Astrocyte (in vitro differentiated cells and primary cell): ENCODE data around the gene RBM44. TPM values are rescaled to one million over a fixed set of nuclear protein-coding genes. Genes with fewer than 3 reads are reported as not detected.

Source experiments
- DNase-seq: peaks from one replicate; pipeline ENCODE4 v3.0.0-alpha.2; 2010; ENCODE audit warnings: low read depth
- FAIRE-seq: peaks from 2 replicates; lab custom pipeline; 2011; peaks lifted over from hg19 to GRCh38; lab: Jason Lieb, UNC
- H2AFZ ChIP-seq: 2 replicates; pipeline ENCODE4 v1.6.0; 2012; ENCODE audit warnings: low read depth, low read length, inconsistent platforms
- H3K27ac ChIP-seq: 2 replicates; pipeline ENCODE4 v1.5.1; 2011; ENCODE audit warnings: low read depth, low read length, inconsistent platforms
- H3K27me3 ChIP-seq: 2 replicates; pipeline ENCODE4 v1.6.0; 2011; ENCODE audit warnings: low read length, inconsistent platforms; ENCODE audit not compliant: insufficient read depth
- H3K36me3 ChIP-seq: 2 replicates; pipeline ENCODE4 v1.5.1; 2011; ENCODE audit warnings: low read length, inconsistent platforms; ENCODE audit not compliant: insufficient read depth
- H3K4me1 ChIP-seq: 2 replicates; pipeline ENCODE4 v1.5.1; 2011; ENCODE audit warnings: low read length, inconsistent platforms; ENCODE audit not compliant: insufficient read depth
- H3K4me2 ChIP-seq: 2 replicates; pipeline ENCODE4 v1.6.0; 2012; ENCODE audit warnings: low read length, inconsistent platforms
- H3K4me3 ChIP-seq: 2 replicates; pipeline ENCODE4 v1.5.1; 2011; ENCODE audit warnings: low read depth, mild to moderate bottlenecking, low read length, inconsistent platforms; ENCODE audit not compliant: insufficient read depth
- H3K79me2 ChIP-seq: 2 replicates; pipeline ENCODE4 v1.6.0; 2012; ENCODE audit warnings: mild to moderate bottlenecking, low read length, inconsistent platforms; ENCODE audit not compliant: insufficient read depth
- H3K9ac ChIP-seq: 2 replicates; pipeline ENCODE4 v1.6.0; 2012; ENCODE audit warnings: mild to moderate bottlenecking, low read length, inconsistent platforms
- H3K9me3 ChIP-seq: 2 replicates; pipeline ENCODE4 v1.5.1; 2012; ENCODE audit warnings: low read depth, mild to moderate bottlenecking, low read length, inconsistent platforms; ENCODE audit not compliant: insufficient read depth
- H4K20me1 ChIP-seq: 2 replicates; pipeline ENCODE4 v1.6.0; 2012; ENCODE audit warnings: low read length, inconsistent platforms; ENCODE audit not compliant: insufficient read depth
- H3K27ac Mint-ChIP-seq: one replicate; pipeline ENCODE4 v1.8.0; 2021; ENCODE audit warnings: mild to moderate bottlenecking, mixed read lengths; ENCODE audit not compliant: unreplicated experiment
- H3K27me3 Mint-ChIP-seq: one replicate; pipeline ENCODE4 v1.8.0; 2021; ENCODE audit warnings: low read depth, mixed read lengths; ENCODE audit not compliant: unreplicated experiment
- H3K36me3 Mint-ChIP-seq: one replicate; pipeline ENCODE4 v1.8.0; 2021; ENCODE audit warnings: low read depth, mixed read lengths; ENCODE audit not compliant: unreplicated experiment
- H3K4me1 Mint-ChIP-seq: one replicate; pipeline ENCODE4 v1.8.0; 2021; ENCODE audit warnings: low read depth, mixed read lengths; ENCODE audit not compliant: unreplicated experiment
- H3K4me3 Mint-ChIP-seq: one replicate; pipeline ENCODE4 v1.8.0; 2021; ENCODE audit warnings: mild to moderate bottlenecking, moderate library complexity, mixed read lengths; ENCODE audit not compliant: unreplicated experiment
- H3K9me3 Mint-ChIP-seq: one replicate; pipeline ENCODE4 v1.8.0; 2021; ENCODE audit warnings: mild to moderate bottlenecking, mixed read lengths; ENCODE audit not compliant: unreplicated experiment
- EZH2 ChIP-seq: IDR thresholded peaks from 2 replicates; pipeline ENCODE4 v1.6.1; 2012; ENCODE audit warnings: mild to moderate bottlenecking, low read length, inconsistent platforms; ENCODE audit not compliant: insufficient read depth
- total RNA-seq: library from RNA; stranded (reverse); gene quantifications from 2 replicates; pipeline ENCODE4 v1.2.1, GENCODE V29; 2021
- TF ChIP-seq, protein P1 (sequence below): IDR thresholded peaks from 2 replicates; pipeline ENCODE4 v1.5.1; 2011; ENCODE audit warnings: low read depth, mild to moderate bottlenecking, inconsistent platforms, low read length, moderate library complexity; ENCODE audit not compliant: insufficient read depth

Gene RBM44
- total RNA-seq, 1 donor from 2014 or later, result 0.32 TPM

DNA sequence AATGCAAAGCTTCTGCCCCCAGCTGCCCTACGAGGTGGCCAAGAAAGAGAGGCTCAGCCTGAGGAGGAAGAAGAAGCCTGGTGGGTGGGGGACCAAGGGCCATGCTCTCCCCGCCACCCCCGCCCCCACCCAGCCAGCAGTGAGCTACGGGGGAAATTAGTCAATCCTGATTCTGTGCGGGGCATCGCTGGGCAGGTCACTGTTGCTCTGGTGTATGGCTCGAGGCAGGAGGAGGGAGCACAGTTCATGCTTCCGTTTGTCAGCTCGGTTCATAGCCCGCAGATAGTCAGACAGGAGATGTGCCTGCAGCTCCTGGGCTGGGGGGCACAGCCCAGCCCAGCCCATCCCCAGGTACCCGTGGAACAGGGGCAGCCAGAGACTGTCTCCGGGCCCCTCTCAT is 78.0 kb downstream of the RBM44 start:
- peaks cover 1% of the 10 kb centered on the region for H3K27me3 Mint-ChIP-seq
- FAIRE-seq, result no peak
- H3K4me2 ChIP-seq, result no peak overlapping the region
- H3K36me3 Mint-ChIP-seq, result peaks cover 9% of the 10 kb centered on the region
- H3K9ac ChIP-seq, result no peak overlapping the region
- no peak overlapping the region for H2AFZ ChIP-seq
- H3K27ac ChIP-seq, result no peak overlapping the region
- no peaks in the 10 kb centered on the region for H3K27me3 ChIP-seq
- H3K79me2 ChIP-seq, result no peaks in the 10 kb centered on the region
- TF ChIP-seq, protein P1, sequence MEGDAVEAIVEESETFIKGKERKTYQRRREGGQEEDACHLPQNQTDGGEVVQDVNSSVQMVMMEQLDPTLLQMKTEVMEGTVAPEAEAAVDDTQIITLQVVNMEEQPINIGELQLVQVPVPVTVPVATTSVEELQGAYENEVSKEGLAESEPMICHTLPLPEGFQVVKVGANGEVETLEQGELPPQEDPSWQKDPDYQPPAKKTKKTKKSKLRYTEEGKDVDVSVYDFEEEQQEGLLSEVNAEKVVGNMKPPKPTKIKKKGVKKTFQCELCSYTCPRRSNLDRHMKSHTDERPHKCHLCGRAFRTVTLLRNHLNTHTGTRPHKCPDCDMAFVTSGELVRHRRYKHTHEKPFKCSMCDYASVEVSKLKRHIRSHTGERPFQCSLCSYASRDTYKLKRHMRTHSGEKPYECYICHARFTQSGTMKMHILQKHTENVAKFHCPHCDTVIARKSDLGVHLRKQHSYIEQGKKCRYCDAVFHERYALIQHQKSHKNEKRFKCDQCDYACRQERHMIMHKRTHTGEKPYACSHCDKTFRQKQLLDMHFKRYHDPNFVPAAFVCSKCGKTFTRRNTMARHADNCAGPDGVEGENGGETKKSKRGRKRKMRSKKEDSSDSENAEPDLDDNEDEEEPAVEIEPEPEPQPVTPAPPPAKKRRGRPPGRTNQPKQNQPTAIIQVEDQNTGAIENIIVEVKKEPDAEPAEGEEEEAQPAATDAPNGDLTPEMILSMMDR, result no peak
- TF ChIP-seq EZH2, result no peak
- peaks cover 14% of the 10 kb centered on the region for H3K4me1 Mint-ChIP-seq
- no peak overlapping the region for H3K27ac Mint-ChIP-seq
- H4K20me1 ChIP-seq, result no peaks in the 10 kb centered on the region
- H3K36me3 ChIP-seq, result no peaks in the 10 kb centered on the region
- DNase-seq, result no peak
- no peaks in the 10 kb centered on the region for H3K9me3 ChIP-seq
- H3K9me3 Mint-ChIP-seq, result no peaks in the 10 kb centered on the region
- no peak overlapping the region for H3K4me3 Mint-ChIP-seq
- H3K4me3 ChIP-seq, result no peak overlapping the region
- H3K4me1 ChIP-seq, result peaks cover 25% of the 10 kb centered on the region

DNA sequence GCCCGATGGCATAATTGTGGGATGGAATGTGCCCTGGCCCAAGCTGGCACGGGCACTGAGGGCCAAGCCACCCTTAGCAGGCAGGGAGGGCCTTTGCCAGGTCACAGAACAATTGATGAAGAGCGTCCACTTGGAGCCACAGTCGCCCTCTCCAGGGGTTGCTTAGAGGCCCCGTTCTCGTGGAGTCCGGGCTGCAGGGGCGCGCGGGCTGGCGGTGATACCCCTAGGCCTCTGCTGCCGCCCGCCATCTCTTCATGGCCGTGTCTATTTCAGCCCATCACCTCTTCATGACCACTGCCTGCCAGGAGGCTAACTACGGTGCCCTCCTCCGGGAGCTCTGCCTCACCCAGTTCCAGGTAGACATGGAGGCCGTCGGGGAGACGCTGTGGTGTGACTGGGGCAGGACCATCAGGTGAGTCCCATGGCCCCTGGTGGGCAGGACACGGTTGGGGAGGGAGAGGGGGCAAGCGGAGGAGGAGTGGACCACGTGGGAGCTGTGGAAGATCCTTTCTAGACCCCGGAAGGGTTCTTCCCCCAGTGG is 78.4 kb downstream of the RBM44 start:
- H3K27me3 Mint-ChIP-seq, result peaks cover 1% of the 10 kb centered on the region
- no peaks in the 10 kb centered on the region for H3K9me3 Mint-ChIP-seq
- DNase-seq, result no peak
- H3K36me3 Mint-ChIP-seq, result peaks cover 9% of the 10 kb centered on the region
- Histone ChIP-seq H3K4me1 (peaks cover 25% of the 10 kb centered on the region), H3K79me2 (no peaks in the 10 kb centered on the region), H3K4me2 (no peak overlapping the region), H3K27me3 (no peaks in the 10 kb centered on the region), H3K9ac (no peak overlapping the region), H3K27ac (no peak overlapping the region), H4K20me1 (no peaks in the 10 kb centered on the region), H3K9me3 (no peaks in the 10 kb centered on the region), H3K36me3 (no peaks in the 10 kb centered on the region), H3K4me3 (no peak overlapping the region), H2AFZ (no peak overlapping the region)
- H3K27ac Mint-ChIP-seq, result no peak overlapping the region
- peaks cover 13% of the 10 kb centered on the region for H3K4me1 Mint-ChIP-seq
- no peak for FAIRE-seq
- H3K4me3 Mint-ChIP-seq, result no peak overlapping the region
- TF ChIP-seq EZH2, result no peak
- TF ChIP-seq, protein P1, result no peak

DNA sequence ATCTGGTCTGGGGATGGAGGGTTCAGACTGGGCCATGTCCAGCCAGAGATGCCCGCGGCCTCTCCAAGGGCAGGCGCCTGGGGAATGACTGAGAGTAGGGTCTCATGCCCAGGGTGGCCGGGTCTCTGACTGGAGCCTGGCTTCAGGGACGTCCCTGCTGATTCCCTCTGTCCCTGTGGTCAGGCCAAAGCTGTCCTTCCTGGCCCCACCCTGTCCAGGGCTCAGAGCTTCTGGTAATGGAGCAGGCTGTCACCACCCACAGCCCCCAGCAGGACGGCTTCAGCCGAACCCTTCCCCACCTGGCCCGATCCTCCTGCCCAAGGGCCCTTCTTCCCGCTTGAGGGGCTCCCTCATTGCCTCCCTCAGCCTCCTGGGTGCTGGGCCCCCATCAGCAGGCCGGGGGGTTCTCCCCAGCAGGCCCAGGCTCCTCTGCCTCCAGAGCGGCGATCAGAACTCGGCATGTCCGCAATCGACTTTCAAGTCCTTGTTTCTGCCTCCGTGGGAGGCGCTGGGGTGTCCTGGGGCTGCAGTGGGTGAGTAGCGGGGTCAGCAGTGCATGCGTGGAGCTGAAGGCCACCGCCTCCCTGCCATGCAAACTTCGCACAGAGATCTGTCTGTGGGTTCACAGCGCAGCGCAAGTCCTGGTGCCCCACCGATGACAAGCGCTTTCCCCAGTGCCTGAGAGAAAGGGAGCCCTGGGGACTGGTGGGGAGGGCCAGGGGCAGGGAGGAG is 79.2 kb downstream of the RBM44 start:
- no peak for FAIRE-seq
- Histone ChIP-seq H2AFZ (no peak overlapping the region), H3K9ac (no peak overlapping the region), H3K9me3 (no peaks in the 10 kb centered on the region), H4K20me1 (no peaks in the 10 kb centered on the region), H3K79me2 (no peaks in the 10 kb centered on the region), H3K4me1 (peaks cover 25% of the 10 kb centered on the region), H3K27ac (no peak overlapping the region), H3K4me2 (no peak overlapping the region), H3K36me3 (no peaks in the 10 kb centered on the region), H3K4me3 (no peak overlapping the region), H3K27me3 (no peaks in the 10 kb centered on the region)
- Mint-ChIP-seq H3K27me3 (peaks cover 1% of the 10 kb centered on the region), H3K9me3 (no peaks in the 10 kb centered on the region), H3K36me3 (peaks cover 9% of the 10 kb centered on the region), H3K4me3 (no peak overlapping the region), H3K4me1 (peaks cover 13% of the 10 kb centered on the region), H3K27ac (no peak overlapping the region)
- no peak for TF ChIP-seq EZH2
- TF ChIP-seq, protein P1, result no peak
- no peak for DNase-seq
